CD14-positive monocyte (primary cell): ENCODE results near the gene TYR. TPM values are rescaled to one million over a fixed set of nuclear protein-coding genes. Genes with fewer than 3 reads are reported as not detected.

Experiments
- DNase-seq, 3 donors: peaks; one replicate each; pipeline ENCODE4 v3.0.0-alpha.2; 2011 to 2022
- H2AFZ ChIP-seq: 2 replicates; pipeline ENCODE4 v1.6.0; 2012; ENCODE audit warnings: mild to moderate bottlenecking, low read depth, low read length, inconsistent platforms; ENCODE audit not compliant: insufficient read depth, poor library complexity, severe bottlenecking
- H3K27ac ChIP-seq, 2 donors: 1 replicate in 1 of 2; 2 replicates in 1 of 2; pipeline ENCODE4 v1.5.1; 2012 to 2013; ENCODE audit warnings: low read length in 2 of 2, control low read depth in 1 of 2, inconsistent platforms in 1 of 2, low read depth in 1 of 2, mild to moderate bottlenecking in 1 of 2
- H3K27me3 ChIP-seq, 2 donors: one replicate each; pipeline versions ENCODE4 v1.6.0 to v1.6.1; 2011 to 2013; ENCODE audit warnings: low read length in 2 of 2; ENCODE audit not compliant: control insufficient read depth in 2 of 2, insufficient read depth in 2 of 2
- H3K36me3 ChIP-seq, 2 donors: replicated peaks in 1 of 2; 1 replicate in 1 of 2; 2 replicates in 1 of 2; pipeline versions ENCODE4 v1.5.1 to v1.6.1; 2012 to 2013; ENCODE audit warnings: low read length in 2 of 2, control low read depth in 1 of 2, inconsistent platforms in 1 of 2, mild to moderate bottlenecking in 1 of 2; ENCODE audit not compliant: insufficient read depth in 2 of 2, control insufficient read depth in 1 of 2
- H3K4me1 ChIP-seq, 2 donors: 1 replicate in 1 of 2; 2 replicates in 1 of 2; pipeline versions ENCODE4 v1.5.1 to v1.6.1; 2012 to 2013; ENCODE audit warnings: low read length in 2 of 2, control low read depth in 1 of 2, inconsistent platforms in 1 of 2, mild to moderate bottlenecking in 1 of 2, moderate library complexity in 1 of 2; ENCODE audit not compliant: insufficient read depth in 2 of 2, control insufficient read depth in 1 of 2
- H3K4me2 ChIP-seq: replicated peaks from 2 replicates; pipeline ENCODE3; 2012; ENCODE audit warnings: low read length, moderate library complexity, mild to moderate bottlenecking; ENCODE audit not compliant: poor library complexity, severe bottlenecking; ENCODE audit errors: extremely low read depth
- H3K4me3 ChIP-seq, 3 experiments: fragments of 200-600 bp in 1 of 3; sonication (generic) in 1 of 3; replicated peaks in 1 of 3; 1 replicate in 2 of 3; 2 replicates in 1 of 3; pipeline ENCODE4 v1.5.1; 2011 to 2013; ENCODE audit warnings: low read length in 3 of 3, mild to moderate bottlenecking in 3 of 3, control low read depth in 2 of 3, low read depth in 2 of 3, inconsistent platforms in 1 of 3, moderate library complexity in 1 of 3
- H3K79me2 ChIP-seq: 2 replicates; pipeline ENCODE4 v1.6.0; 2012; ENCODE audit warnings: mild to moderate bottlenecking, control low read depth, inconsistent platforms, low read length, moderate library complexity; ENCODE audit not compliant: insufficient read depth
- H3K9ac ChIP-seq: 2 replicates; pipeline ENCODE4 v1.6.0; 2017; ENCODE audit warnings: low read length, mild to moderate bottlenecking; ENCODE audit not compliant: insufficient read depth, poor library complexity, severe bottlenecking
- H3K9me3 ChIP-seq, 2 donors: replicated peaks in 1 of 2; 1 replicate in 1 of 2; 2 replicates in 1 of 2; pipeline versions ENCODE4 v1.5.1 to v1.6.1; 2012 to 2013; ENCODE audit warnings: low read length in 2 of 2, control low read depth in 1 of 2; ENCODE audit not compliant: control insufficient read depth in 1 of 2, insufficient read depth in 1 of 2
- H4K20me1 ChIP-seq: 2 replicates; pipeline ENCODE4 v1.6.0; 2012; ENCODE audit warnings: mild to moderate bottlenecking, low read length, control low read depth, moderate library complexity; ENCODE audit not compliant: insufficient read depth
- H3K27ac Mint-ChIP-seq, 7 donors: one replicate each; pipeline ENCODE4 v1.8.0; 2020; ENCODE audit warnings: mild to moderate bottlenecking in 7 of 7, mixed read lengths in 7 of 7, moderate library complexity in 6 of 7, inconsistent platforms in 2 of 7
- H3K27me3 Mint-ChIP-seq, 3 donors: one replicate each; pipeline ENCODE4 v1.8.0; 2021 to 2022; ENCODE audit warnings: low read depth in 3 of 3, mild to moderate bottlenecking in 3 of 3, mixed read lengths in 3 of 3, moderate library complexity in 3 of 3, inconsistent platforms in 1 of 3
- H3K36me3 Mint-ChIP-seq, 2 donors: one replicate each; pipeline ENCODE4 v1.8.0; 2020; ENCODE audit warnings: mixed read lengths in 2 of 2, inconsistent platforms in 1 of 2, mild to moderate bottlenecking in 1 of 2
- H3K4me1 Mint-ChIP-seq: one replicate; pipeline ENCODE4 v1.8.0; 2020; ENCODE audit warnings: mild to moderate bottlenecking, mixed read lengths
- H3K4me3 Mint-ChIP-seq, 2 donors: one replicate each; pipeline ENCODE4 v1.8.0; 2020; ENCODE audit warnings: mild to moderate bottlenecking in 2 of 2, mixed read lengths in 2 of 2, moderate library complexity in 1 of 2
- H3K9me3 Mint-ChIP-seq, 7 donors: one replicate each; pipeline ENCODE4 v1.8.0; 2020 to 2022; ENCODE audit warnings: mixed read lengths in 7 of 7, mild to moderate bottlenecking in 6 of 7, moderate library complexity in 6 of 7, inconsistent platforms in 2 of 7
- WGBS: methylation state at CpG from one replicate; pipeline ENCODE4 v1.1.5; 2013; ENCODE audit warnings: missing lambda C conversion rate; ENCODE audit not compliant: insufficient coverage; 5-methylcytosine and 5-hydroxymethylcytosine counted together
- intact Hi-C, 2 donors: fragments of 100-400 bp; cut with micrococcal nuclease; formaldehyde crosslinking; loops; one replicate each; pipeline versions ENCODE4 v1.15.0 to v1.15.1; 2023
- polyA plus RNA-seq, 3 donors: library from polyadenylated mRNA; depleted of rRNA in 1 of 3; unstranded in 2 of 3; stranded (reverse) in 1 of 3; fragments of 300-500 nt in 2 of 3; fragments of >200 nt in 1 of 3; fragmentation: Illumina TruSeq in 2 of 3; gene quantifications; 1 replicate in 2 of 3; 2 replicates in 1 of 3; pipeline ENCODE4 v1.2.3, GENCODE V29; 2012 to 2021
- TF ChIP-seq, protein P1 (sequence below): fragments of 200-600 bp; IDR thresholded peaks from one replicate; pipeline ENCODE4 v1.8.0; 2022; ENCODE audit warnings: antibody characterized with exemption, mild to moderate bottlenecking

TYR gene
- polyA plus RNA-seq, 3 donors = not detected

DNA sequence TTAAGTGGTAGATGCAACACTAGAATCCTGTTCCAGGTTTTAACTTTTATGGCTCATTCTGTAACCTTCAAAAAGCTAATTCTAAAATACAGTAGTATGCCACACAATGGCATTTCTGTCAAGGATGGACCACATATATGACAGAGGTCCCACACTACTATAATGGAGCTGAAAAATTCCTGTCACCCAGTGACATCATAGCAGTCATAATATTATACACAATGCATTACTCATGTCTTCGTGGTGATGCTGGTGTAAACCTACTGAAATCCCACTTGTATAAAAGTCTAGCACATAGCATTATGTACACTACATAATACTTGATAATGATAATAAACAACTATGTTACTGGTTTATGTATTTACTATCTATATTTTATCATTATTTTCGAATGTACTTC lies 12.1 kb downstream of the TYR start:
- Mint-ChIP-seq H3K27ac (no peak overlapping the region), H3K4me3 (no peak overlapping the region), H3K4me1 (no peaks in the 10 kb centered on the region), H3K36me3 (no peaks in the 10 kb centered on the region), H3K27me3 (no peaks in the 10 kb centered on the region), H3K9me3 (peaks cover 0 to 2% (median 0%) of the 10 kb centered on the region in 7 donors)
- Histone ChIP-seq H3K4me2 (no peak overlapping the region), H3K27ac (no peak overlapping the region), H3K36me3 (no peaks in the 10 kb centered on the region), H4K20me1 (no peaks in the 10 kb centered on the region), H3K79me2 (no peaks in the 10 kb centered on the region), H3K9me3 (no peaks in the 10 kb centered on the region), H2AFZ (no peak overlapping the region), H3K4me1 (no peaks in the 10 kb centered on the region), H3K9ac (no peak overlapping the region), H3K27me3 (no peaks in the 10 kb centered on the region), H3K4me3 (no peak overlapping the region)
- TF ChIP-seq, protein P1, sequence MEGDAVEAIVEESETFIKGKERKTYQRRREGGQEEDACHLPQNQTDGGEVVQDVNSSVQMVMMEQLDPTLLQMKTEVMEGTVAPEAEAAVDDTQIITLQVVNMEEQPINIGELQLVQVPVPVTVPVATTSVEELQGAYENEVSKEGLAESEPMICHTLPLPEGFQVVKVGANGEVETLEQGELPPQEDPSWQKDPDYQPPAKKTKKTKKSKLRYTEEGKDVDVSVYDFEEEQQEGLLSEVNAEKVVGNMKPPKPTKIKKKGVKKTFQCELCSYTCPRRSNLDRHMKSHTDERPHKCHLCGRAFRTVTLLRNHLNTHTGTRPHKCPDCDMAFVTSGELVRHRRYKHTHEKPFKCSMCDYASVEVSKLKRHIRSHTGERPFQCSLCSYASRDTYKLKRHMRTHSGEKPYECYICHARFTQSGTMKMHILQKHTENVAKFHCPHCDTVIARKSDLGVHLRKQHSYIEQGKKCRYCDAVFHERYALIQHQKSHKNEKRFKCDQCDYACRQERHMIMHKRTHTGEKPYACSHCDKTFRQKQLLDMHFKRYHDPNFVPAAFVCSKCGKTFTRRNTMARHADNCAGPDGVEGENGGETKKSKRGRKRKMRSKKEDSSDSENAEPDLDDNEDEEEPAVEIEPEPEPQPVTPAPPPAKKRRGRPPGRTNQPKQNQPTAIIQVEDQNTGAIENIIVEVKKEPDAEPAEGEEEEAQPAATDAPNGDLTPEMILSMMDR = no peak
- intact Hi-C loops = no loop called here
- WGBS = no CpG with 5 or more reads among the region's 2 CpGs
- no peak for DNase-seq

DNA sequence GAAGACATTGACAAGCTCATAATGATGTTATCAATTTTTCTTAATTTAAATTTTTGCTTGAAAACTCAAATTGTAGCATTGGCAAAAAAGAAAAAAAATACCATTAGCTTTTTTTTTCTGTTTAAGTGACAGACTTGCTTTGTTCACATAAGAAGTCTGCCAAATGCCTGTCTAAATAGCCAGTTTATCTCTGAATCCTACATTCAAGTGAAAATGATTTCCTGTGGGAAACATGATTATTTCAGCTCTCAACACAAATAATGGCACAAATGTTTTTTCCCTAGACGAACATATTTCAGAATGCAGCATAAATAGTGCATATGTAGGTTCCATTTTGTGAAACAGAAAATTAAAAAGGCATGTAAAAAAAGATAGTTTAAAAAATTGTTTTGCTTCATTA lies 23.5 kb downstream of the TYR start:
- no CpG with 5 or more reads among the region's 1 CpG for WGBS
- H3K36me3 Mint-ChIP-seq = no peaks in the 10 kb centered on the region
- intact Hi-C loops = no loop called here
- TF ChIP-seq, protein P1 = no peak
- H3K4me1 Mint-ChIP-seq = no peaks in the 10 kb centered on the region
- Histone ChIP-seq H3K27me3 (no peaks in the 10 kb centered on the region), H3K4me1 (no peaks in the 10 kb centered on the region), H3K9me3 (no peaks in the 10 kb centered on the region), H3K27ac (no peak overlapping the region), H4K20me1 (no peaks in the 10 kb centered on the region), H3K4me2 (no peak overlapping the region), H2AFZ (no peak overlapping the region), H3K79me2 (no peaks in the 10 kb centered on the region), H3K36me3 (no peaks in the 10 kb centered on the region), H3K9ac (no peak overlapping the region), H3K4me3 (no peak overlapping the region)
- H3K9me3 Mint-ChIP-seq = no peaks in the 10 kb centered on the region
- no peaks in the 10 kb centered on the region for H3K27me3 Mint-ChIP-seq
- no peak for DNase-seq
- H3K27ac Mint-ChIP-seq = no peak overlapping the region
- no peak overlapping the region for H3K4me3 Mint-ChIP-seq
